Memory B cell (primary cell): ENCODE data around the gene ARRDC1.

Experiments used
- ATAC-seq: fragments of 150-1000 bp; cut with Tn5 transposase; 2 replicates; pipeline ENCODE4 v1.10.0; 2021; ENCODE audit warnings: low read depth, mild to moderate bottlenecking, moderate library complexity
- DNase-seq, 2 donors: peaks; one replicate each; pipeline ENCODE4 v3.0.0; 2022; ENCODE audit warnings: low spot score in 2 of 2
- H3K27ac Mint-ChIP-seq: one replicate; pipeline ENCODE4 v1.8.0; 2022; ENCODE audit warnings: mild to moderate bottlenecking, moderate library complexity, mixed read lengths
- H3K27me3 Mint-ChIP-seq: one replicate; pipeline ENCODE4 v1.8.0; 2022; ENCODE audit warnings: mixed read lengths
- H3K36me3 Mint-ChIP-seq: one replicate; pipeline ENCODE4 v1.8.0; 2022; ENCODE audit warnings: mild to moderate bottlenecking, mixed read lengths
- H3K4me1 Mint-ChIP-seq: one replicate; pipeline ENCODE4 v1.8.0; 2022; ENCODE audit warnings: mixed read lengths
- H3K4me3 Mint-ChIP-seq: one replicate; pipeline ENCODE4 v1.8.0; 2022; ENCODE audit warnings: mild to moderate bottlenecking, moderate library complexity, mixed read lengths
- H3K9me3 Mint-ChIP-seq: one replicate; pipeline ENCODE4 v1.8.0; 2022; ENCODE audit warnings: mixed read lengths

The ARRDC1 gene

GRCh38 chr9:137579259-137579604, 26.3 kb upstream of the ARRDC1 start:
- H3K36me3 Mint-ChIP-seq: peaks cover 8% of the 10 kb centered on the region
- DNase-seq (no peak), ATAC-seq (no peak)
- peaks cover 24% of the 10 kb centered on the region for H3K4me1 Mint-ChIP-seq
- H3K9me3 Mint-ChIP-seq: no peaks in the 10 kb centered on the region
- peak overlapping the region; percentile 41 for H3K27ac Mint-ChIP-seq
- H3K27me3 Mint-ChIP-seq: no peaks in the 10 kb centered on the region
- peak overlapping the region; percentile 74 for H3K4me3 Mint-ChIP-seq

DNA sequence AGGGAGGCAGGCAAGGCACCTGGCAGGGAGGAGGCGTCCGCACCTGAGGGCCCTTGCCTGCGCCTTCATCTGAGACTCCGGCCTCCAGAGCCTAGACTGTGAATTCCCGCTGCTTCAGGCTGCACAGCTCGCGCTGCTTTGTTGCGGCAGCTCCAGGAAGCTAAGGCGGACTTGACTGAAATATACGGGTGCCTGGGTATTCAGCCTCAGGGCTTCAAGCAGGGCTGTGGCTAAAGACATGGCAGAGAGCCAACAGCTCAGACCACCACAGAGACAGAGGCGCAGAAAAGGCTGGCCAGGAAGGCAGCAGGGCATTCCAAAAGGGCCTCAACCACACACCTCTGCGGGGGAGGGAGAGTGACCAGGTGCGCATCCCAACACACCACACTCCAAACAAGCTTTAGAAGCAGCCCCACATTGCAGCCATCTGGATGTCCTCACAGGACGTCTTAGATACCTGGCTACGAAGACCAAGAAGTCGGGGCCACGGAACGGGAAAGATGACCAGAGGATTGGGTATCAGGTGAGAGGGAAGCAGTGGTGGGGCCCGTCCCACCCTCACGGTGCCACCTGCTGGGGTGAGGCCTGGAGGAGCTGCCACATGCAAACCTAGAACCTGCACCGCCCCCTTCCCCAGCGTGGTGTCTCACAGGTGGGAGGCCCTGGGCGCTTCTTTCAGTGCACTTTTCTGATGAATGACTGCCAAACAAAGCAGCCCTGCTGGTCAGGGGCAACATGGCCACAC, 25.1 kb upstream of the ARRDC1 start:
- ATAC-seq (no peak), DNase-seq (no peak)
- peaks cover 18% of the 10 kb centered on the region for H3K4me1 Mint-ChIP-seq
- peaks cover 6% of the 10 kb centered on the region for H3K36me3 Mint-ChIP-seq
- H3K9me3 Mint-ChIP-seq: no peaks in the 10 kb centered on the region
- H3K27ac Mint-ChIP-seq: no peak overlapping the region
- H3K4me3 Mint-ChIP-seq: no peak overlapping the region
- H3K27me3 Mint-ChIP-seq: no peaks in the 10 kb centered on the region

DNA sequence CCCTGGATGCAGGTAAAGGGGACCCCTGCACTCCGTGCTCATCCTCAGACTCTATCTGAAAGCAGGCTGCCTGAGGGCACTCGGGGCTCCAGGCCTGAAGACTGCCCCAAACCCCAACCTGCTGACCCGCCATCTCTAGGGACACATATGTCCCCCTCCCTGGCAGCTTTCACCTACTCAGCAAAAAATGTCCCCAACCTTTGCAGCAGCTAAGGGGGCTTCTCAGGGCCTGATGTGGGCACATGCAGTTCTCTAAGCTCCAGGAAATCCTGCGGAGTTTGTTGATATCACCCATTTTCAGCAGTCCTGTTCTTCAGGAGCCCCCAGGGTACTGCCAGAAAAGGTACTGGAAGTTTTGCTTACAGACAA, 24.5 kb upstream of the ARRDC1 start:
- H3K27ac Mint-ChIP-seq: no peak overlapping the region
- no peaks in the 10 kb centered on the region for H3K27me3 Mint-ChIP-seq
- peaks cover 1% of the 10 kb centered on the region for H3K36me3 Mint-ChIP-seq
- H3K4me1 Mint-ChIP-seq: peaks cover 13% of the 10 kb centered on the region
- DNase-seq (no peak), ATAC-seq (no peak)
- H3K4me3 Mint-ChIP-seq: no peak overlapping the region
- H3K9me3 Mint-ChIP-seq: no peaks in the 10 kb centered on the region

GRCh38 chr9:137581361-137582285, 23.9 kb upstream of the ARRDC1 start:
- Mint-ChIP-seq H3K4me3 (no peak overlapping the region), H3K27me3 (no peaks in the 10 kb centered on the region), H3K4me1 (peaks cover 8% of the 10 kb centered on the region), H3K9me3 (no peaks in the 10 kb centered on the region), H3K27ac (no peak overlapping the region), H3K36me3 (peaks cover 5% of the 10 kb centered on the region)
- DNase-seq: no peak
- no peak for ATAC-seq

- Mint-ChIP-seq H3K4me3 (no peak overlapping the region), H3K4me1 (peaks cover 4% of the 10 kb centered on the region), H3K27ac (no peak overlapping the region), H3K27me3 (no peaks in the 10 kb centered on the region), H3K9me3 (no peaks in the 10 kb centered on the region), H3K36me3 (peaks cover 5% of the 10 kb centered on the region)
- no peak for DNase-seq
- ATAC-seq: no peak
Measured at GRCh38 chr9:137582286-137582860, 23.1 kb upstream of the ARRDC1 start.

DNA sequence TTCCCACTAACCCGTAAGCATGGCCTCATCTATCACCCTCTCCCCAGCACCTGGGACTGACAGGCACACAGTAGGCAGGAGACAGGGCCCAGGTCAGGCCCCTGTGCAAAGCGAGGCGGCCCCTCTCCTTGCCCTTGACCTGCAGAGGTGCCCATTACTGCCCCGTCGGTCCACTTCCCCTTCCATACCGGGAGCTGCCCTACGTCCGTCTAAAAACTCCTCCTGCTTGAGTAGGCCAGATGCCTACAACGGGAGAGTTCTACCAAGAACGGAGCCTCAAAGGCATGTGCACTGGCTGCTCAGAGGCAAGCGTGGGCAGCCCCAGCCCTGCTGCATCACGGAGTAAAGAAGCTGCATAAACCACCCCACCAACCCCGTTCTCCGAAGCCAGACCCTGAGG, 22.1 kb upstream of the ARRDC1 start:
- Mint-ChIP-seq H3K9me3 (no peaks in the 10 kb centered on the region), H3K4me3 (no peak overlapping the region), H3K27me3 (no peaks in the 10 kb centered on the region), H3K4me1 (peaks cover 3% of the 10 kb centered on the region), H3K36me3 (peaks cover 9% of the 10 kb centered on the region), H3K27ac (no peak overlapping the region)
- DNase-seq (no peak), ATAC-seq (no peak)

- no peak overlapping the region for H3K27ac Mint-ChIP-seq
- no peak for ATAC-seq
- H3K27me3 Mint-ChIP-seq: no peaks in the 10 kb centered on the region
- H3K9me3 Mint-ChIP-seq: no peaks in the 10 kb centered on the region
- H3K36me3 Mint-ChIP-seq: peaks cover 9% of the 10 kb centered on the region
- DNase-seq: no peak
- H3K4me1 Mint-ChIP-seq: peaks cover 3% of the 10 kb centered on the region
- H3K4me3 Mint-ChIP-seq: no peak overlapping the region
Measured at GRCh38 chr9:137583957-137584356, 21.5 kb upstream of the ARRDC1 start.

DNA sequence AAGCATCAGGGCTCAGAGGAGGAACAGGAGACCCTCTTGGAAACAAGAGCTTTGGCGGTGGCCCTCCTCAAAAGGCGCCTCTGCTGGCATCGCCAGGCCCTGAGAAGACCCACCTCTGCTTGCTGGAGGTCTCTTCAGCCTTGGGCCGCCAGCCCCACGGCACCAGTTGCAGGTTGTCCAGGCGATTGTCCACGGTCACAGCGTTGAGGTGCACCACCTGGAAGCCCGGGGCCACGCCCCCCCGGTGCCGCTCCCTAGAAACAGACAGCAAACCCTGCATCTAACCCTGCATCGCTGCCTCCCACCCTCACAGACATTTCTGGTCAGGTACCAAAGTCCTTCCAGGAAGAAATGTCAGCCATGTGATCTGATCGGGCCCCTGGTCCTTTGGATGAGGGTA, 18.6 kb upstream of the ARRDC1 start:
- Mint-ChIP-seq H3K27me3 (no peaks in the 10 kb centered on the region), H3K27ac (no peak overlapping the region), H3K4me1 (peaks cover 7% of the 10 kb centered on the region), H3K4me3 (no peak overlapping the region), H3K36me3 (peaks cover 9% of the 10 kb centered on the region), H3K9me3 (no peaks in the 10 kb centered on the region)
- ATAC-seq (no peak), DNase-seq (no peak)

- DNase-seq: no peak
- no peak for ATAC-seq
- H3K36me3 Mint-ChIP-seq: peaks cover 9% of the 10 kb centered on the region
- H3K27ac Mint-ChIP-seq: no peak overlapping the region
- H3K4me1 Mint-ChIP-seq: peaks cover 7% of the 10 kb centered on the region
- no peaks in the 10 kb centered on the region for H3K9me3 Mint-ChIP-seq
- H3K4me3 Mint-ChIP-seq: peak overlapping the region; percentile 51
- no peaks in the 10 kb centered on the region for H3K27me3 Mint-ChIP-seq
Measured at GRCh38 chr9:137588311-137588710, 17.2 kb upstream of the ARRDC1 start.

DNA sequence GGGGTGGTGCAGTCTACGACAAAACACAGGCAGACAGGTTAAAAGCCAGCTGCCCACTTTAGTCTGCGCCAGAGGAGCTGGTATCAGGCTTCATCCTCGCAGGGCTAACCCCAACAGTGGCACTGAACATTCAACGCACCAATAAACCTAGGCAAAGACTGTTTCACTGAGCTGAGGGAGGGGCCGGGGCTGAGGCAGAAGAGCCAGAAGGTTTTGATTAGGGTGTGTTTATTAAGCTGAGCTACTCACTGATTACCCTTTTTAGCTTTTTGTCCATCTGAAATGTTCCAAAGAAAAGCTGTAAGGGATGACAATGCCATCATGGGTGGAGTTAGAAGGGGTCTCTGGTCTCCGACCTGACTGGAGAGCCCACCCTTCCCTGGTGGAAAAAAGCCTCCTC, 16.6 kb upstream of the ARRDC1 start:
- DNase-seq (no peak), ATAC-seq (no peak)
- H3K4me3 Mint-ChIP-seq: peak overlapping the region; percentile 44
- no peak overlapping the region for H3K27ac Mint-ChIP-seq
- peaks cover 9% of the 10 kb centered on the region for H3K36me3 Mint-ChIP-seq
- peaks cover 7% of the 10 kb centered on the region for H3K4me1 Mint-ChIP-seq
- no peaks in the 10 kb centered on the region for H3K27me3 Mint-ChIP-seq
- no peaks in the 10 kb centered on the region for H3K9me3 Mint-ChIP-seq

GRCh38 chr9:137589441-137590122, 15.9 kb upstream of the ARRDC1 start:
- Mint-ChIP-seq H3K27ac (no peak overlapping the region), H3K27me3 (no peaks in the 10 kb centered on the region), H3K36me3 (peaks cover 9% of the 10 kb centered on the region), H3K4me3 (peak overlapping the region; percentile 88), H3K9me3 (no peaks in the 10 kb centered on the region), H3K4me1 (peaks cover 7% of the 10 kb centered on the region)
- no peak for ATAC-seq
- peak in 1 of 2 donors; percentile 37 for DNase-seq

DNA sequence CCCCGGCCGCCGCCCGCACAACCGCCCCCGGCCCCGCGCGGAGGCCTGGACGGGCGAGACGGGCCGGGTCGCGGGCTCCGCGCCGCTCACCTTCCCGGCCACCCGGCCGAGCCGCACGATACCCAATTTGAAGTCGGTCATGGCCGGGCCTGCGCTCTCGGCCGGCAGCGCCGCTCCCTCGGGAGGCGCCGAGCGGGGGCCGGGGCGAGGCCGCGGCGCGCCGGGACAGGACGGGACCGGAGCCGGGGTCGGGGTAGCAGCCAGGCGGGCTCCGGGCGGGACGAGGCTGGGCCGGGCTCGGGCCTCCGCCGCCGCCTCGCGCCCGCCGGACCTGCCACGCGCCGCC, 15.4 kb upstream of the ARRDC1 start:
- ATAC-seq (peak; percentile 14), DNase-seq (no peak)
- Mint-ChIP-seq H3K27me3 (no peaks in the 10 kb centered on the region), H3K9me3 (no peaks in the 10 kb centered on the region), H3K4me3 (no peak overlapping the region), H3K4me1 (peaks cover 7% of the 10 kb centered on the region), H3K27ac (peak overlapping the region; percentile 75), H3K36me3 (peaks cover 9% of the 10 kb centered on the region)

DNA sequence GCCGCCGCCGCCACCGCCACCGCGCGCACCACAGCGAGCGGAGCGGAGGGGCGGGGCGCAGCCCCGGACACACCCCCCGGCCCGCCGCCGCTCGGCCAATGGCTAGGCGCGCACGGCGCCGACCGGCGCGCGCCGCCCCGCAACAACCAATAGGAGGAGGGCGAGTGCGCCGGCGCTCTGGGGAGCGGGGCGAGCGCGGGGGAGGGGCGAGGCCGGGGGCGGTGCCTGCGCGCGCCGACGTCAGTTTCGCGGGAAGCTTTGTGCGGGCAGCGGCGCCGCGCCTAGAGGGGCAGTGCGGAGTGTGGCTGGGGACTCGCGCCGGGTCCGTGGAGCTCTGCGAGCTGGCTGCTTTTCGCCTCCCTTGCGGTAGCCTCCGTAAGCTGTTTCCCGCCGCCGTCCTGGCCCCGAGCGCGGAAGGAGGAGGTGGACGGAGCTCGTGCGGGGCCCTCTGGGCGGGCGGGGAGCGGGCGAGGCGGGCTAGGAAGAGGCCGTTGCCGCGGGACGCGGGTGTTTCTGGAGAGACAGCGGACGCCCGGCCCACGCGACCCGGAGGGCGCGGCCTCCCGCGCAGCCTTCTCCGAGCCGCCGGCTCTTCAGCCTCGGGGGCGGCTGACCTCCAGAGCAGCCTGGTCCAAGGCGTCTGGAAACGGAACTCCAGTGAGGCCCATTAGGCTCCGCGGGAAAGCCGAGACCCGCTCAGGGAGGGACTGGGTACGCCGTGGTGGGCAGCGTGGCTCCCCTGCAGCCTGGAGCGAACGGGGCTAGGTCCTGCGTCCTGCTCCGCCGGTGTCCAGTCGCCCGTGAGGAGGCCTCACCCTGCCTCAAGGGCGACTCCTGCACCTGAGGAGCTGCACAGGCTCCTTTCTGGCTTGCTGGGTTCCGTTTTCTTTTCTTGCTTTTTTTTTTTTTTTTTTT, 14.8 kb upstream of the ARRDC1 start, which contains the start of gene ZMYND19:
TSS of gene ZMYND19 (minus strand) at position 44 of the 915 bp plus-strand sequence. CDS start 249 bp downstream, outside the sequence.
- DNase-seq (peak; percentile 88 to 92), ATAC-seq (peak; percentile 96)
- Mint-ChIP-seq H3K27ac (peak within 1 kb of the TSS; percentile 75), H3K27me3 (no peaks in the 10 kb centered on the region), H3K36me3 (peaks cover 9% of the 10 kb centered on the region), H3K4me1 (peaks cover 7% of the 10 kb centered on the region), H3K9me3 (no peaks in the 10 kb centered on the region), H3K4me3 (peak within 1 kb of the TSS; percentile 99)
